ENCODE results near the gene HPGD. TPM values are rescaled to one million over a fixed set of nuclear protein-coding genes. Genes with fewer than 3 reads are reported as not detected.

Gene HPGD
- total RNA-seq, 1 experiment from 2014 or later = 1.2 TPM

DNA sequence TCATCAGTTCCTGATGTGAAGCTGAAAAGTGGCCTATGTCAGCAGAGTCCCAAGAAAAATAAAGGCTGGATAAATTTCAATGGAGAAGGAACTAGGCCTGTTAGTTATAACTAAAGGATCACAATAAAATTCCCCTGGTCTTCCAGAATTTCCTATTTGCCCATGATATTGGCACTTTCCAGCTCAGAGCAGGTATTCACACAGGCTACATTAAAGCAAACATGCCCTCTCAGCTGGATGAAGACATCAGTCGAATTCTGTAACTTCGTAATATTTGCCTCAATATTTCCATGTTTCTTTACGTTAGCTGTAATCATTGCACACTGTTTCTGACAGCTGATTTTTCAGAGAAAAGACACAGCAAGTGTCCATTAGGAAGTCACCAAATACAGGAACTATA, 9.5 kb downstream of the HPGD start:
- Histone ChIP-seq H3K4me1 (ENCODE audit: control insufficient read depth, insufficient read depth, low read length) (no peaks in the 10 kb centered on the region), H3K9me3 (ENCODE audit: control insufficient read depth, insufficient read depth, low read depth, low read length) (no peaks in the 10 kb centered on the region), H3K4me3 (ENCODE audit: low read depth in 2 of 2, low read length in 2 of 2) (no peak overlapping the region), H3K27ac (ENCODE audit: low read length) (no peak overlapping the region), H3K36me3 (ENCODE audit: control insufficient read depth, insufficient read depth, low read length) (no peaks in the 10 kb centered on the region), H3K27me3 (ENCODE audit: control insufficient read depth, insufficient read depth, low read length) (no peaks in the 10 kb centered on the region)
- intact Hi-C loops (cut with micrococcal nuclease; ENCODE audit: unreplicated experiment) (no loop called here), in situ Hi-C loops (cut with HindIII; ENCODE audit: low pct_unique_long_range_greater_than_20kb, low sequenced_read_pairs) (no loop called here)
- DNase-seq (ENCODE audit: low read depth, low spot score) (no peak), ATAC-seq (no peak)
- BruUV-seq (replicated peaks) = no TSS peak
- ChIA-PET CTCF (no interaction called here), POLR2A (no interaction called here)
- TF ChIP-seq SIN3A (IDR thresholded peaks at IDR 0.05; ENCODE audit: borderline replicate concordance, insufficient read depth, low read depth, low read length) (no peak), TCF7L2 (IDR thresholded peaks at IDR 0.05; ENCODE audit: low read depth, low read length) (no peak), POLR2AphosphoS5 (IDR thresholded peaks at IDR 0.05; ENCODE audit: low read depth, low read length) (no peak)
- TF ChIP-seq, protein P1, sequence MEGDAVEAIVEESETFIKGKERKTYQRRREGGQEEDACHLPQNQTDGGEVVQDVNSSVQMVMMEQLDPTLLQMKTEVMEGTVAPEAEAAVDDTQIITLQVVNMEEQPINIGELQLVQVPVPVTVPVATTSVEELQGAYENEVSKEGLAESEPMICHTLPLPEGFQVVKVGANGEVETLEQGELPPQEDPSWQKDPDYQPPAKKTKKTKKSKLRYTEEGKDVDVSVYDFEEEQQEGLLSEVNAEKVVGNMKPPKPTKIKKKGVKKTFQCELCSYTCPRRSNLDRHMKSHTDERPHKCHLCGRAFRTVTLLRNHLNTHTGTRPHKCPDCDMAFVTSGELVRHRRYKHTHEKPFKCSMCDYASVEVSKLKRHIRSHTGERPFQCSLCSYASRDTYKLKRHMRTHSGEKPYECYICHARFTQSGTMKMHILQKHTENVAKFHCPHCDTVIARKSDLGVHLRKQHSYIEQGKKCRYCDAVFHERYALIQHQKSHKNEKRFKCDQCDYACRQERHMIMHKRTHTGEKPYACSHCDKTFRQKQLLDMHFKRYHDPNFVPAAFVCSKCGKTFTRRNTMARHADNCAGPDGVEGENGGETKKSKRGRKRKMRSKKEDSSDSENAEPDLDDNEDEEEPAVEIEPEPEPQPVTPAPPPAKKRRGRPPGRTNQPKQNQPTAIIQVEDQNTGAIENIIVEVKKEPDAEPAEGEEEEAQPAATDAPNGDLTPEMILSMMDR (IDR thresholded peaks at IDR 0.05) = no peak
- TF ChIP-seq, protein P2, sequence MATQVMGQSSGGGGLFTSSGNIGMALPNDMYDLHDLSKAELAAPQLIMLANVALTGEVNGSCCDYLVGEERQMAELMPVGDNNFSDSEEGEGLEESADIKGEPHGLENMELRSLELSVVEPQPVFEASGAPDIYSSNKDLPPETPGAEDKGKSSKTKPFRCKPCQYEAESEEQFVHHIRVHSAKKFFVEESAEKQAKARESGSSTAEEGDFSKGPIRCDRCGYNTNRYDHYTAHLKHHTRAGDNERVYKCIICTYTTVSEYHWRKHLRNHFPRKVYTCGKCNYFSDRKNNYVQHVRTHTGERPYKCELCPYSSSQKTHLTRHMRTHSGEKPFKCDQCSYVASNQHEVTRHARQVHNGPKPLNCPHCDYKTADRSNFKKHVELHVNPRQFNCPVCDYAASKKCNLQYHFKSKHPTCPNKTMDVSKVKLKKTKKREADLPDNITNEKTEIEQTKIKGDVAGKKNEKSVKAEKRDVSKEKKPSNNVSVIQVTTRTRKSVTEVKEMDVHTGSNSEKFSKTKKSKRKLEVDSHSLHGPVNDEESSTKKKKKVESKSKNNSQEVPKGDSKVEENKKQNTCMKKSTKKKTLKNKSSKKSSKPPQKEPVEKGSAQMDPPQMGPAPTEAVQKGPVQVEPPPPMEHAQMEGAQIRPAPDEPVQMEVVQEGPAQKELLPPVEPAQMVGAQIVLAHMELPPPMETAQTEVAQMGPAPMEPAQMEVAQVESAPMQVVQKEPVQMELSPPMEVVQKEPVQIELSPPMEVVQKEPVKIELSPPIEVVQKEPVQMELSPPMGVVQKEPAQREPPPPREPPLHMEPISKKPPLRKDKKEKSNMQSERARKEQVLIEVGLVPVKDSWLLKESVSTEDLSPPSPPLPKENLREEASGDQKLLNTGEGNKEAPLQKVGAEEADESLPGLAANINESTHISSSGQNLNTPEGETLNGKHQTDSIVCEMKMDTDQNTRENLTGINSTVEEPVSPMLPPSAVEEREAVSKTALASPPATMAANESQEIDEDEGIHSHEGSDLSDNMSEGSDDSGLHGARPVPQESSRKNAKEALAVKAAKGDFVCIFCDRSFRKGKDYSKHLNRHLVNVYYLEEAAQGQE (IDR thresholded peaks at IDR 0.05; ENCODE audit: insufficient read depth in 1 of 2, low read depth in 2 of 2, low read length in 1 of 2) = no peak

DNA sequence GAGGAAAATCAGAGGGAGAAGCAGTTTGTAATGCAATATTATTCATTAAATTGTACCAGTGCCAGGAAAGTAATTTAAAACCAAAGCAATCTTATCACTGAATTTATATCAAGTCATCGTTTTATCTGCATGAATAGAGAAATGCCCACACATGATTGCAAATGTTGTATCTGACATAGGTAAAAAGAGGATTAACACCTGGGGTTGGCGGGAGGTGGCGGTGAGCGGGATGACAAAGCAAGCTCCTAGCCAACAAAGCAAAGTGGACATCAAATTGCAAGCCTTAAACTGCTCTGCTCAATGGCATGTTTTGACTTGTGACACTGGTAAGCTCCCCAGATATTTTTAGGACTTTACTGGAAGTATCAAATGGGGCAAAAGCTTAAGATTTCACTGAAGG, 16.4 kb downstream of the HPGD start:
- intact Hi-C loops (cut with micrococcal nuclease; ENCODE audit: unreplicated experiment) = no loop called here
- Histone ChIP-seq H3K4me3 (ENCODE audit: low read depth in 2 of 2, low read length in 2 of 2) (no peak overlapping the region), H3K27ac (ENCODE audit: low read length) (no peak overlapping the region), H3K9me3 (ENCODE audit: control insufficient read depth, insufficient read depth, low read depth, low read length) (no peaks in the 10 kb centered on the region), H3K4me1 (ENCODE audit: control insufficient read depth, insufficient read depth, low read length) (no peaks in the 10 kb centered on the region), H3K36me3 (ENCODE audit: control insufficient read depth, insufficient read depth, low read length) (no peaks in the 10 kb centered on the region), H3K27me3 (ENCODE audit: control insufficient read depth, insufficient read depth, low read length) (no peaks in the 10 kb centered on the region)
- no peak for TF ChIP-seq POLR2AphosphoS5 (IDR thresholded peaks at IDR 0.05; ENCODE audit: low read depth, low read length)
- TF ChIP-seq, protein P1 (IDR thresholded peaks at IDR 0.05) = no peak
- TF ChIP-seq, protein P2 (IDR thresholded peaks at IDR 0.05; ENCODE audit: insufficient read depth in 1 of 2, low read depth in 2 of 2, low read length in 1 of 2) = no peak
- no peak for TF ChIP-seq SIN3A (IDR thresholded peaks at IDR 0.05; ENCODE audit: borderline replicate concordance, insufficient read depth, low read depth, low read length)
- no peak for TF ChIP-seq TCF7L2 (IDR thresholded peaks at IDR 0.05; ENCODE audit: low read depth, low read length)
- POLR2A ChIA-PET = no interaction called here
- no peak for ATAC-seq
- DNase-seq (ENCODE audit: low read depth, low spot score) = no peak
- in situ Hi-C loops (cut with HindIII; ENCODE audit: low pct_unique_long_range_greater_than_20kb, low sequenced_read_pairs) = no loop called here
- no TSS peak for BruUV-seq (replicated peaks)
- CTCF ChIA-PET = no interaction called here

All from Panc1 (cell line).